Body of pancreas (tissue), 4 donors: ENCODE measurements around the gene TMEM250. TPM values are rescaled to one million over a fixed set of nuclear protein-coding genes. Genes with fewer than 3 reads are reported as not detected.

Experiments used
- ATAC-seq: fragments of 150-250 bp; one replicate; pipeline ENCODE4 v1.9.1; 2016
- DNase-seq, 4 donors: peaks; one replicate each; pipeline ENCODE4 v3.0.0-alpha.2; 2019
- H3K27ac ChIP-seq, 4 donors: fragments of 200-600 bp; sonication (generic); 1 replicate in 3 of 4; 2 replicates in 1 of 4; pipeline versions ENCODE4 v1.5.1 to v1.6.1; 2016 to 2019; ENCODE audit warnings: mild to moderate bottlenecking in 1 of 4, mixed read lengths in 1 of 4, moderate library complexity in 1 of 4
- H3K27me3 ChIP-seq, 2 donors: fragments of 200-600 bp; sonication (generic); one replicate each; pipeline ENCODE4 v1.6.0; 2016; ENCODE audit warnings: mild to moderate bottlenecking in 1 of 2
- H3K36me3 ChIP-seq, 2 donors: fragments of 200-600 bp; sonication (generic); replicated peaks in 1 of 2; 2 replicates each; pipeline ENCODE4 v1.5.1; 2016; ENCODE audit warnings: low read depth in 2 of 2; ENCODE audit not compliant: insufficient read depth in 1 of 2
- H3K4me1 ChIP-seq: fragments of 200-600 bp; sonication (generic); one replicate; pipeline ENCODE4 v1.6.0; 2016
- H3K4me3 ChIP-seq, 2 donors: fragments of 200-600 bp; sonication (generic); 1 replicate in 1 of 2; 2 replicates in 1 of 2; pipeline ENCODE4 v1.5.1; 2016 to 2019
- H3K9me3 ChIP-seq, 3 donors: fragments of 200-600 bp; sonication (generic); 1 replicate in 2 of 3; 2 replicates in 1 of 3; pipeline ENCODE4 v1.5.1; 2016
- POLR2A ChIP-seq, 3 donors: fragments of 450-650 bp; IDR thresholded peaks; one replicate each; pipeline ENCODE4 v1.6.1; 2016; ENCODE audit warnings: antibody characterized with exemption in 3 of 3, mild to moderate bottlenecking in 2 of 3
- WGBS, 2 donors: methylation state at CpG; one replicate each; pipeline ENCODE4 v1.1.5; 2017; 5-methylcytosine and 5-hydroxymethylcytosine counted together
- intact Hi-C: fragments of 100-400 bp; cut with DNase I; formaldehyde crosslinking; loops from one replicate; pipeline ENCODE4 v1.15.1; 2023
- total RNA-seq, 2 donors: library from RNA; depleted of rRNA; stranded (reverse); fragments of >200 nt; gene quantifications; one replicate each; pipeline ENCODE4 v1.1.0, GENCODE V29; 2016
- TF ChIP-seq, protein P1 (sequence below), 7 experiments: fragments of 450-650 bp in 4 of 7; fragments of 200-600 bp in 3 of 7; sonication (generic) in 3 of 7; IDR thresholded peaks; one replicate each; pipeline ENCODE4 v1.5.1; 2016 to 2019; ENCODE audit warnings: antibody characterized with exemption in 7 of 7

TMEM250 gene
- total RNA-seq, 2 donors from 2014 or later = 21.3 to 47.1 TPM

GRCh38 chr9:136159851-136160250 lies 41.2 kb upstream of the TMEM250 start:
- Histone ChIP-seq H3K27ac (no peak overlapping the region), H3K27me3 (no peaks in the 10 kb centered on the region), H3K4me3 (no peak overlapping the region), H3K36me3 (no peaks in the 10 kb centered on the region), H3K4me1 (no peaks in the 10 kb centered on the region), H3K9me3 (no peaks in the 10 kb centered on the region)
- ATAC-seq (no peak), DNase-seq (no peak)
- intact Hi-C loops = no loop called here
- TF ChIP-seq, protein P1, sequence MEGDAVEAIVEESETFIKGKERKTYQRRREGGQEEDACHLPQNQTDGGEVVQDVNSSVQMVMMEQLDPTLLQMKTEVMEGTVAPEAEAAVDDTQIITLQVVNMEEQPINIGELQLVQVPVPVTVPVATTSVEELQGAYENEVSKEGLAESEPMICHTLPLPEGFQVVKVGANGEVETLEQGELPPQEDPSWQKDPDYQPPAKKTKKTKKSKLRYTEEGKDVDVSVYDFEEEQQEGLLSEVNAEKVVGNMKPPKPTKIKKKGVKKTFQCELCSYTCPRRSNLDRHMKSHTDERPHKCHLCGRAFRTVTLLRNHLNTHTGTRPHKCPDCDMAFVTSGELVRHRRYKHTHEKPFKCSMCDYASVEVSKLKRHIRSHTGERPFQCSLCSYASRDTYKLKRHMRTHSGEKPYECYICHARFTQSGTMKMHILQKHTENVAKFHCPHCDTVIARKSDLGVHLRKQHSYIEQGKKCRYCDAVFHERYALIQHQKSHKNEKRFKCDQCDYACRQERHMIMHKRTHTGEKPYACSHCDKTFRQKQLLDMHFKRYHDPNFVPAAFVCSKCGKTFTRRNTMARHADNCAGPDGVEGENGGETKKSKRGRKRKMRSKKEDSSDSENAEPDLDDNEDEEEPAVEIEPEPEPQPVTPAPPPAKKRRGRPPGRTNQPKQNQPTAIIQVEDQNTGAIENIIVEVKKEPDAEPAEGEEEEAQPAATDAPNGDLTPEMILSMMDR (IDR thresholded peaks at IDR 0.05) = no peak
- no peak for TF ChIP-seq POLR2A (IDR thresholded peaks at IDR 0.05)
- WGBS, 2 donors = 83 to 100% methylated on average over 2 to 16 of the region's 16 CpGs

DNA sequence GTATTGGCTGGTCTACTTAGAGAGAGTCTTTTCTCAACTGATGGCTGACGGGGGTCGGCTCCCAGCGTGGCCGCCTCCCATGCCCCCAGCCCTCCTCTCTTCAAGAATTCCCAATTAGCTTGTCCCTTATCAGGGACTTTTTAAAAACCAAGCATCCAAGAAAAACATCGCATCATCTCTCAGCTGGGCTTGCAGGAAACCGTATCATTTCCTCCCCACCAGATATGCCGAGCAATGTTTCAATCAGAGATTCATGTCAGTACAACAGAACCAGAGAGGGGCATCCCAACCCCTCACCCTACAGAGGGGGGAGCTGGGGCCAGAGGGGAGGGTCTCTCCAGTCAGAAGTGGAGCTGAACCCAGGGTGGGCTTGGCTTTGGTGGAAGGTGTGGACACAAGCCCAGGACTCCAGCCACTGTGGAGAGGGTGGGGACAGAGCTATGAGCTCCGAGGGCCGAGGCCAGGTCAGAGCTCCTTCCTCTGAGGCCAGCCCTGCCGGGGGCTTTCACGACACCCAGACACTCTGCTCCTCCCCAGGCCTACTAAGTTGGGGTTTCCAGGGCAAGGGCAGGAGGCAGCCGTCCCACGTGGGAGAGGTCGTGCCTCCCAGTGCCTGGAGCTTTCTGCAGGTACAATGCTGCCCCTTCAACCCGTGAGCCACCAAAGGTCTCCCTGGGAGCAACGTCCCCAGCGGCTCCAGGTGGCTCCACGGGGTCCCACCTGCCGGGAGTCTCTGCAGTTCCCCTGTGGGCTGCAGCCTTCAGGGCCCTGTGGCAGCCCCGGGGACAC lies 39.0 kb upstream of the TMEM250 start:
- no peak for TF ChIP-seq POLR2A (IDR thresholded peaks at IDR 0.05)
- TF ChIP-seq, protein P1 (IDR thresholded peaks at IDR 0.05) = no peak
- no peak overlapping the region for H3K27ac ChIP-seq
- no peaks in the 10 kb centered on the region for H3K4me1 ChIP-seq
- no peak for DNase-seq
- no peak for ATAC-seq
- no peaks in the 10 kb centered on the region for H3K27me3 ChIP-seq
- intact Hi-C loops = no loop called here
- no peak overlapping the region for H3K4me3 ChIP-seq
- 63 to 73% methylated on average over 7 to 20 of the region's 20 CpGs for WGBS, 2 donors
- H3K36me3 ChIP-seq = no peaks in the 10 kb centered on the region
- H3K9me3 ChIP-seq = no peaks in the 10 kb centered on the region

DNA sequence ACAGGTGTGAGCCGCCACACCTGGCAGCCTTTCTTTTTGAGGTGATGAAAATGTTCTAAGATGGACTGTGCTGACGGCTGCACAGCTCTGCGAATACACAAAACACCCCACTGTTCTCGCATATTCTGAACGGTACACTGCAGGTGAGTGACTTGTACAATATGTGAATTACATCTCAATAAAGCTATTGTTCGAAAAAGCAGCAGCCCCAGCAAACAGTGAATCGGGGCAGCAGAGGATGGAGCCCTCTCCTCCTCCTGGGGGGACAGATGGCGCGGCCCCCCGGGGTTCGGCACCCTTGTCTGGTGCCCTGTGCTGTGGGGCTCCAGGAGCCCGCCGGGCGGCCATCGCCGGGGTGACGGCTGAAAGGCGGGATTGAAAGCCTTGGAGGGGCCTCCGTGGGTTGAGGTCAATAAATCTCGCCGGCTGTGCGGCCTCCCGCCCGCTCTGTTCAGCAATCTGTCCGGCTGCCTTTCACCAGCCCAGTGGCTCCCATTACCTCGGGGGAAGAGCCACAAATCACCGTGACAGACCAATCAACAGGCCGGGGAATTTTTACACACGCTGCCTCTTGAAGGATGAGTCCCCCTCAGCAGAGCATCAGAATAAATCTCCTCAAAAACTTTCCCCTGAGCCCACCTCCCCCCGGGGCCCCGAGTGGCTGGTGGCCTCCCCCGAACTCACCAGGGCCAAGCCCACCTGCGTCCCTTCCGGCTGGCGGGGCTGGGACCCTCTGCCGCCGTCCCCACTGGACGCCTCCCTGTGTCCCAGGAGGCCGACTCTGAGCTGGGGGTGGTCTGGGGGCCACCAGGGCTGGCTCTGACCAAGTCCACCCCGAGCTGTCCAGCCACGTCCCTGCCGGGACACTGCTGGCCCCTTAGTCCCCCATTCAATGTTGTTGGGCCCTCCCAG lies 37.8 kb upstream of the TMEM250 start:
- 51 to 60% methylated on average over 16 to 37 of the region's 42 CpGs for WGBS, 2 donors
- Histone ChIP-seq H3K27me3 (no peaks in the 10 kb centered on the region), H3K36me3 (no peaks in the 10 kb centered on the region), H3K4me1 (no peaks in the 10 kb centered on the region), H3K27ac (no peak overlapping the region), H3K9me3 (no peaks in the 10 kb centered on the region), H3K4me3 (no peak overlapping the region)
- intact Hi-C loops = no loop called here
- TF ChIP-seq POLR2A (IDR thresholded peaks at IDR 0.05) = no peak
- TF ChIP-seq, protein P1 (IDR thresholded peaks at IDR 0.05) = no peak
- no peak for DNase-seq
- no peak for ATAC-seq

- Histone ChIP-seq H3K27me3 (no peaks in the 10 kb centered on the region), H3K9me3 (no peaks in the 10 kb centered on the region), H3K4me3 (no peak overlapping the region), H3K4me1 (no peaks in the 10 kb centered on the region), H3K36me3 (no peaks in the 10 kb centered on the region), H3K27ac (no peak overlapping the region)
- intact Hi-C loops = no loop called here
- DNase-seq (no peak), ATAC-seq (no peak)
- WGBS, 2 donors = 74 to 81% methylated on average over 17 of the region's 17 CpGs
- TF ChIP-seq, protein P1 (IDR thresholded peaks at IDR 0.05) = no peak
Measured at GRCh38 chr9:136155576-136155975, 36.9 kb upstream of the TMEM250 start.
